Cardiac fibroblast (primary cell): ENCODE measurements around the gene NRDC.

Experiments used
- DNase-seq, 2 donors: peaks; one replicate each; pipeline versions ENCODE4 v3.0.0 to v3.0.0-alpha.2; 2010; ENCODE audit warnings: low read depth in 2 of 2
- H3K4me3 ChIP-seq, 2 donors: replicated peaks in 1 of 2; 1 replicate in 1 of 2; 2 replicates in 1 of 2; pipeline ENCODE4 v1.5.1; 2011; ENCODE audit warnings: low read depth in 2 of 2, low read length in 2 of 2, mild to moderate bottlenecking in 2 of 2, moderate library complexity in 1 of 2
- CTCF ChIP-seq: IDR thresholded peaks from one replicate; pipeline ENCODE4 v1.5.1; 2011; ENCODE audit warnings: low read depth, mild to moderate bottlenecking, low read length, inconsistent platforms

The NRDC gene

GRCh38 chr1:51847294-51847920 lies 31.1 kb downstream of the NRDC start:
- no peak overlapping the region for H3K4me3 ChIP-seq
- no peak for TF ChIP-seq CTCF
- no peak for DNase-seq

GRCh38 chr1:51843948-51844347 lies 34.6 kb downstream of the NRDC start:
- no peak for DNase-seq
- H3K4me3 ChIP-seq: no peak overlapping the region
- no peak for TF ChIP-seq CTCF

GRCh38 chr1:51842261-51842660 lies 36.3 kb downstream of the NRDC start:
- no peak for DNase-seq
- TF ChIP-seq CTCF: no peak
- no peak overlapping the region for H3K4me3 ChIP-seq

DNA sequence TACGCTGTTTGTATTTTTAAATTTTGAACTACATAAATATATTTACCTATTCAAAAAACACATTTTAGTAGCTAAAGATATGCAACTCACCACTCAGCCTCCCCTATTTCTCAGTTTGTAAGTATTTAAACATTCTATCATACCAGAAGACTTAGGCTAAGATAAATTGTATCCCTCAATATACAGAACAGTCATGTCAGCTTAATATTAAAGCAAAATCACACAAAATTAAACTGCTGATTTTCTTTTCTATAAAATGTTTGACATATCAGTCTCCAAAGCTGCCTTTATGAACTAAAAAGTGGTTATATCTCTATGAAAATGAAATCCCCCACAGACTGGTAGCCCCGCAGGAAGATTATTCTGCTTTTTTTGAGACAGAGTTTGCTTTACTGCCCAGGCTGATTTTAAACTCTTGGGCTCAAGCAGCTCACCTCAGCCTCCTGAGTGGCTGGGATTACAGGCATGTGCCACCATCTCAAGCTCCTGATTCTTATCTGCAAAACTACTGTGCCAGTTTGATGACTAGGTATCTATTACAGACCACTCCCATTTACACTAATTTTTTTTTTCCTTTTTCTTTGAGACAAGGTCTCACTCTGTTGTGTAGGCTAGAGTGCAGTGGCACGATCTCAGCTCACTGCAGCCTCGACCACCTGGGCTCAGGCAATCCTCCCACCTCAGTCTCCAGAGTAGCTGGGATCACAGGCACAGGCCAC lies 37.6 kb downstream of the NRDC start:
- TF ChIP-seq CTCF: no peak
- no peak for DNase-seq
- no peak overlapping the region for H3K4me3 ChIP-seq

GRCh38 chr1:51840182-51840581 lies 38.3 kb downstream of the NRDC start:
- no peak overlapping the region for H3K4me3 ChIP-seq
- no peak for DNase-seq
- TF ChIP-seq CTCF: no peak

GRCh38 chr1:51839094-51839493 lies 39.4 kb downstream of the NRDC start:
- H3K4me3 ChIP-seq: no peak overlapping the region
- DNase-seq: no peak
- TF ChIP-seq CTCF: no peak

GRCh38 chr1:51837243-51837642 lies 41.3 kb downstream of the NRDC start:
- H3K4me3 ChIP-seq: no peak overlapping the region
- no peak for DNase-seq
- no peak for TF ChIP-seq CTCF
